WTC11 (cell line): ENCODE data around the gene GID8. TPM values are rescaled to one million over a fixed set of nuclear protein-coding genes. Genes with fewer than 3 reads are reported as not detected.

ENCODE experiments used
- ATAC-seq: fragments of 200-7000 bp; cut with Tn5 transposase; 2 replicates; pipeline ENCODE4 v1.10.0; 2021; ENCODE audit warnings: mild to moderate bottlenecking, moderate library complexity
- CTCF ChIA-PET: fragments of 300-600 bp; sonication (Branson Sonifier 250); formaldehyde crosslinking; loops from one replicate; lab custom pipeline; 2021; ENCODE audit warnings: antibody characterized with exemption; lab: Charles Lee
- POLR2A ChIA-PET: fragments of 350-600 bp; sonication (Branson Sonifier 250); formaldehyde crosslinking; loops from one replicate; lab custom pipeline; 2021; ENCODE audit warnings: antibody characterized with exemption; lab: Charles Lee
- DNase-seq: peaks from one replicate; pipeline ENCODE4 v3.0.0; 2021; ENCODE audit warnings: low spot score
- H3K27ac Mint-ChIP-seq: 2 replicates; pipeline ENCODE4 v1.8.0; 2021; ENCODE audit warnings: mixed read lengths
- H3K27me3 Mint-ChIP-seq: 2 replicates; pipeline ENCODE4 v1.8.0; 2021; ENCODE audit warnings: low read depth, mild to moderate bottlenecking, moderate library complexity, mixed read lengths
- H3K36me3 Mint-ChIP-seq: 2 replicates; pipeline ENCODE4 v1.8.0; 2021; ENCODE audit warnings: mixed read lengths
- H3K4me1 Mint-ChIP-seq: 2 replicates; pipeline ENCODE4 v1.8.0; 2022; ENCODE audit warnings: mixed read lengths
- H3K4me3 Mint-ChIP-seq: 2 replicates; pipeline ENCODE4 v1.8.0; 2021; ENCODE audit warnings: mild to moderate bottlenecking, moderate library complexity, mixed read lengths
- H3K9me3 Mint-ChIP-seq: 2 replicates; pipeline ENCODE4 v1.8.0; 2021; ENCODE audit warnings: mixed read lengths
- AFF4 ChIP-seq: sonication (generic); formaldehyde crosslinking; IDR thresholded peaks from 2 replicates; pipeline ENCODE4 v1.8.1; 2023; ENCODE audit warnings: mild to moderate bottlenecking, missing genetic modification reagents, borderline replicate concordance
- ATF2 ChIP-seq: sonication (generic); formaldehyde crosslinking; IDR thresholded peaks from 2 replicates; pipeline ENCODE4 v1.8.1; 2022; ENCODE audit warnings: low read depth, missing genetic modification reagents, borderline replicate concordance
- E2F1 ChIP-seq: sonication (generic); formaldehyde crosslinking; IDR thresholded peaks from 2 replicates; pipeline ENCODE4 v1.8.0; 2022; ENCODE audit warnings: mild to moderate bottlenecking, missing genetic modification reagents
- ELF4 ChIP-seq: sonication (generic); formaldehyde crosslinking; IDR thresholded peaks from 2 replicates; pipeline ENCODE4 v1.8.1; 2022; ENCODE audit warnings: low read depth, mild to moderate bottlenecking, moderate library complexity, missing genetic modification reagents
- GTF2I ChIP-seq: fragments of 250-450 bp; sonication (Bioruptor Pico); conservative IDR thresholded peaks from 2 replicates; pipeline ENCODE4 v1.4.0; 2021; ENCODE audit warnings: mild to moderate bottlenecking
- JAZF1 ChIP-seq: fragments of 250-450 bp; sonication (Bioruptor Pico); IDR thresholded peaks from 2 replicates; pipeline ENCODE4 v1.9.0; 2021; ENCODE audit warnings: moderate library complexity, mild to moderate bottlenecking, inconsistent platforms
- SOX15 ChIP-seq: fragments of 250-450 bp; sonication (Bioruptor Pico); IDR thresholded peaks from 2 replicates; pipeline ENCODE4 v1.9.0; 2021; ENCODE audit warnings: mild to moderate bottlenecking
- TEAD1 ChIP-seq: sonication (generic); formaldehyde crosslinking; IDR thresholded peaks from 2 replicates; pipeline ENCODE4 v1.8.0; 2022; ENCODE audit warnings: mild to moderate bottlenecking, missing genetic modification reagents
- TEAD4 ChIP-seq: sonication (generic); formaldehyde crosslinking; IDR thresholded peaks from 2 replicates; pipeline ENCODE4 v1.8.0; 2022; ENCODE audit warnings: mild to moderate bottlenecking, missing genetic modification reagents
- ZNF121 ChIP-seq: sonication (generic); formaldehyde crosslinking; IDR thresholded peaks from 2 replicates; pipeline ENCODE4 v1.8.0; 2023; ENCODE audit warnings: missing genetic modification reagents
- ZNF416 ChIP-seq: fragments of 250-450 bp; sonication (Bioruptor Pico); IDR thresholded peaks from 2 replicates; pipeline ENCODE4 v1.9.0; 2021; ENCODE audit warnings: mild to moderate bottlenecking, inconsistent platforms
- ZNF512 ChIP-seq: sonication (generic); formaldehyde crosslinking; IDR thresholded peaks from 2 replicates; pipeline ENCODE4 v1.8.1; 2022; ENCODE audit warnings: missing genetic modification reagents, borderline replicate concordance
- ZNF671 ChIP-seq: fragments of 250-450 bp; sonication (Bioruptor Pico); IDR thresholded peaks from 2 replicates; pipeline ENCODE4 v1.8.0; 2021; ENCODE audit warnings: mild to moderate bottlenecking
- total RNA-seq: library from RNA; stranded (reverse); gene quantifications from 3 replicates; pipeline ENCODE4 v1.2.3, GENCODE V29; 2021

Gene GID8
- total RNA-seq, 1 experiment from 2014 or later, result 70.2 TPM

- no peak for TF ChIP-seq ZNF512 (CRISPR knock-in tag)
- no peak for TF ChIP-seq ATF2 (CRISPR knock-in tag)
- no peak for TF ChIP-seq ZNF416 (CRISPR knock-in tag)
- TF ChIP-seq GTF2I (CRISPR knock-in tag), result no peak
- TF ChIP-seq ZNF121 (CRISPR knock-in tag), result no peak
- TF ChIP-seq ZNF671, result no peak
- no peak for TF ChIP-seq TEAD1 (CRISPR knock-in tag)
- no peak for TF ChIP-seq JAZF1 (CRISPR knock-in tag)
- TF ChIP-seq SOX15 (CRISPR knock-in tag), result no peak
- no peak for TF ChIP-seq TEAD4 (CRISPR knock-in tag)
These were observed 37.4 kb downstream of the GID8 start (continued) for GRCh38 chr20:62975251-62975760.

- H3K9me3 Mint-ChIP-seq, result no peaks in the 10 kb centered on the region
- CTCF ChIA-PET, result interaction anchor here (0.5 to 1.5 kb wide), 3 partner anchors 80 to 248 kb away, joined by 3 to 5 read pairs (median 4); no protein-coding TSS in a partner anchor
- POLR2A ChIA-PET, result no interaction called here
These were observed 38.0 kb downstream of the GID8 start for GRCh38 chr20:62975812-62976508.

More at GRCh38 chr20:62975812-62976508, 38.0 kb downstream of the GID8 start:
- no peak overlapping the region for H3K27ac Mint-ChIP-seq
- H3K4me3 Mint-ChIP-seq, result no peak overlapping the region
- no peaks in the 10 kb centered on the region for H3K36me3 Mint-ChIP-seq
- peaks cover 49% of the 10 kb centered on the region for H3K27me3 Mint-ChIP-seq
- ATAC-seq, result no peak
- no peak for DNase-seq
- TF ChIP-seq ELF4 (CRISPR knock-in tag) (no peak), AFF4 (CRISPR knock-in tag) (no peak), E2F1 (no peak)
- peaks cover 32% of the 10 kb centered on the region for H3K4me1 Mint-ChIP-seq
